ENCODE results near the gene ZCCHC7.
"Not testable (repeated sequence)": the region's sequence is repeated elsewhere in the genome, so short reads cannot be mapped to it uniquely, and the experiment has no call there.

Gene ZCCHC7

GRCh38 chr9:37120843-37121335, 515 bp downstream of the ZCCHC7 start:
- H3K9me3 ChIP-seq (ENCODE audit: insufficient read depth, low read depth, low read length); H3K36me3 ChIP-seq (ENCODE audit: insufficient read depth, low read length); H3K27me3 ChIP-seq (ENCODE audit: insufficient read depth, low read length); H3K4me1 ChIP-seq (ENCODE audit: insufficient read depth, low read length): not testable (repeated sequence)
- peak overlapping the region; percentile 87 for H3K27ac ChIP-seq (ENCODE audit: low read depth, low read length)
- peak overlapping the region; percentile 75 for H3K9ac ChIP-seq (ENCODE audit: low read depth, low read length)
- peak overlapping the region; percentile 73 for H3K4me3 ChIP-seq (ENCODE audit: low read length)
- under 1% methylated on average over 23 of the region's 23 CpGs for WGBS

- 91% methylated on average over 4 of the region's 4 CpGs for WGBS
- Histone ChIP-seq H3K9ac (ENCODE audit: low read depth, low read length) (no peak overlapping the region), H3K36me3 (ENCODE audit: insufficient read depth, low read length) (peaks cover 8% of the 10 kb centered on the region), H3K27me3 (ENCODE audit: insufficient read depth, low read length) (peaks cover 4% of the 10 kb centered on the region; the same call in 1 of the 2 replicates), H3K9me3 (ENCODE audit: insufficient read depth, low read depth, low read length) (peaks cover 5% of the 10 kb centered on the region; the same call in 1 of the 2 replicates), H3K27ac (ENCODE audit: low read depth, low read length) (no peak overlapping the region), H3K4me1 (ENCODE audit: insufficient read depth, low read length) (peaks cover 6% of the 10 kb centered on the region; the same call in 1 of the 2 replicates), H3K4me3 (ENCODE audit: low read length) (peak overlapping the region; percentile 73)
These were observed 1.5 kb downstream of the ZCCHC7 start for GRCh38 chr9:37121881-37122280.

- Histone ChIP-seq H3K36me3 (ENCODE audit: insufficient read depth, low read length) (peaks cover 39% of the 10 kb centered on the region), H3K4me1 (ENCODE audit: insufficient read depth, low read length) (peaks cover 6% of the 10 kb centered on the region; the same call in 1 of the 2 replicates), H3K9ac (ENCODE audit: low read depth, low read length) (no peak overlapping the region), H3K27ac (ENCODE audit: low read depth, low read length) (no peak overlapping the region), H3K4me3 (ENCODE audit: low read length) (no peak overlapping the region), H3K27me3 (ENCODE audit: insufficient read depth, low read length) (no peaks in the 10 kb centered on the region), H3K9me3 (ENCODE audit: insufficient read depth, low read depth, low read length) (no peaks in the 10 kb centered on the region)
- WGBS = 95% methylated on average over 6 of the region's 6 CpGs
These were observed 5.9 kb downstream of the ZCCHC7 start for GRCh38 chr9:37126214-37126788.

GRCh38 chr9:37127018-37127417, 6.6 kb downstream of the ZCCHC7 start:
- WGBS = 96% methylated on average over 3 of the region's 3 CpGs
- H3K4me3 ChIP-seq (ENCODE audit: low read length) = no peak overlapping the region
- H3K9ac ChIP-seq (ENCODE audit: low read depth, low read length) = no peak overlapping the region
- H3K27ac ChIP-seq (ENCODE audit: low read depth, low read length) = no peak overlapping the region
- no peaks in the 10 kb centered on the region for H3K9me3 ChIP-seq (ENCODE audit: insufficient read depth, low read depth, low read length)
- H3K4me1 ChIP-seq (ENCODE audit: insufficient read depth, low read length) = peaks cover 1% of the 10 kb centered on the region; the same call in 1 of the 2 replicates
- no peaks in the 10 kb centered on the region for H3K27me3 ChIP-seq (ENCODE audit: insufficient read depth, low read length)
- H3K36me3 ChIP-seq (ENCODE audit: insufficient read depth, low read length) = peaks cover 45% of the 10 kb centered on the region

- H3K4me3 ChIP-seq (ENCODE audit: low read length) = no peak overlapping the region
- H3K27me3 ChIP-seq (ENCODE audit: insufficient read depth, low read length) = no peaks in the 10 kb centered on the region
- no peak overlapping the region for H3K27ac ChIP-seq (ENCODE audit: low read depth, low read length)
- no peak overlapping the region for H3K9ac ChIP-seq (ENCODE audit: low read depth, low read length)
- H3K36me3 ChIP-seq (ENCODE audit: insufficient read depth, low read length) = peaks cover 52% of the 10 kb centered on the region
- H3K4me1 ChIP-seq (ENCODE audit: insufficient read depth, low read length) = no peaks in the 10 kb centered on the region
- 96% methylated on average over 3 of the region's 3 CpGs for WGBS
- no peaks in the 10 kb centered on the region for H3K9me3 ChIP-seq (ENCODE audit: insufficient read depth, low read depth, low read length)
These were observed 7.7 kb downstream of the ZCCHC7 start for GRCh38 chr9:37128051-37128450.

GRCh38 chr9:37134166-37134565, 13.8 kb downstream of the ZCCHC7 start:
- no peak overlapping the region for H3K9ac ChIP-seq (ENCODE audit: low read depth, low read length)
- no peak overlapping the region for H3K4me3 ChIP-seq (ENCODE audit: low read length)
- no peaks in the 10 kb centered on the region for H3K9me3 ChIP-seq (ENCODE audit: insufficient read depth, low read depth, low read length)
- no peaks in the 10 kb centered on the region for H3K27me3 ChIP-seq (ENCODE audit: insufficient read depth, low read length)
- H3K36me3 ChIP-seq (ENCODE audit: insufficient read depth, low read length) = peaks cover 33% of the 10 kb centered on the region
- H3K4me1 ChIP-seq (ENCODE audit: insufficient read depth, low read length) = peaks cover 18% of the 10 kb centered on the region
- WGBS = no CpG with 5 or more reads among the region's 1 CpG
- H3K27ac ChIP-seq (ENCODE audit: low read depth, low read length) = no peak overlapping the region

GRCh38 chr9:37141015-37141414, 20.6 kb downstream of the ZCCHC7 start:
- 62% methylated on average over 2 of the region's 2 CpGs for WGBS
- no peaks in the 10 kb centered on the region for H3K9me3 ChIP-seq (ENCODE audit: insufficient read depth, low read depth, low read length)
- no peak overlapping the region for H3K27ac ChIP-seq (ENCODE audit: low read depth, low read length)
- no peak overlapping the region for H3K9ac ChIP-seq (ENCODE audit: low read depth, low read length)
- H3K4me1 ChIP-seq (ENCODE audit: insufficient read depth, low read length) = peaks cover 55% of the 10 kb centered on the region
- peaks cover 9% of the 10 kb centered on the region for H3K36me3 ChIP-seq (ENCODE audit: insufficient read depth, low read length)
- H3K4me3 ChIP-seq (ENCODE audit: low read length) = no peak overlapping the region
- no peaks in the 10 kb centered on the region for H3K27me3 ChIP-seq (ENCODE audit: insufficient read depth, low read length)

- no peak overlapping the region for H3K9ac ChIP-seq (ENCODE audit: low read depth, low read length)
- H3K9me3 ChIP-seq (ENCODE audit: insufficient read depth, low read depth, low read length) = no peaks in the 10 kb centered on the region
- no peak overlapping the region for H3K27ac ChIP-seq (ENCODE audit: low read depth, low read length)
- 54% methylated on average over 2 of the region's 2 CpGs for WGBS
- no peak overlapping the region for H3K4me3 ChIP-seq (ENCODE audit: low read length)
- no peaks in the 10 kb centered on the region for H3K27me3 ChIP-seq (ENCODE audit: insufficient read depth, low read length)
- H3K4me1 ChIP-seq (ENCODE audit: insufficient read depth, low read length) = peaks cover 67% of the 10 kb centered on the region
- H3K36me3 ChIP-seq (ENCODE audit: insufficient read depth, low read length) = no peaks in the 10 kb centered on the region
These were observed 24.4 kb downstream of the ZCCHC7 start for GRCh38 chr9:37144762-37145161.

GRCh38 chr9:37146410-37146809, 26.0 kb downstream of the ZCCHC7 start:
- H3K36me3 ChIP-seq (ENCODE audit: insufficient read depth, low read length) = no peaks in the 10 kb centered on the region
- H3K4me3 ChIP-seq (ENCODE audit: low read length) = no peak overlapping the region
- WGBS = 63% methylated on average over 1 of the region's 2 CpGs
- no peaks in the 10 kb centered on the region for H3K27me3 ChIP-seq (ENCODE audit: insufficient read depth, low read length)
- no peaks in the 10 kb centered on the region for H3K9me3 ChIP-seq (ENCODE audit: insufficient read depth, low read depth, low read length)
- H3K4me1 ChIP-seq (ENCODE audit: insufficient read depth, low read length) = peaks cover 58% of the 10 kb centered on the region
- H3K27ac ChIP-seq (ENCODE audit: low read depth, low read length) = no peak overlapping the region
- H3K9ac ChIP-seq (ENCODE audit: low read depth, low read length) = no peak overlapping the region

GRCh38 chr9:37148181-37148580, 27.8 kb downstream of the ZCCHC7 start:
- no peaks in the 10 kb centered on the region for H3K9me3 ChIP-seq (ENCODE audit: insufficient read depth, low read depth, low read length)
- WGBS = 91% methylated on average over 2 of the region's 2 CpGs

GRCh38 chr9:37149666-37150308, 29.4 kb downstream of the ZCCHC7 start:
- no peaks in the 10 kb centered on the region for H3K9me3 ChIP-seq (ENCODE audit: insufficient read depth, low read depth, low read length)
- H3K9ac ChIP-seq (ENCODE audit: low read depth, low read length) = no peak overlapping the region
- H3K36me3 ChIP-seq (ENCODE audit: insufficient read depth, low read length) = peaks cover 12% of the 10 kb centered on the region; the same call in 1 of the 2 replicates
- WGBS = 32% methylated on average over 2 of the region's 4 CpGs
- no peak overlapping the region for H3K4me3 ChIP-seq (ENCODE audit: low read length)
- peaks cover 35% of the 10 kb centered on the region for H3K4me1 ChIP-seq (ENCODE audit: insufficient read depth, low read length)
- H3K27me3 ChIP-seq (ENCODE audit: insufficient read depth, low read length) = no peaks in the 10 kb centered on the region
- H3K27ac ChIP-seq (ENCODE audit: low read depth, low read length) = peak overlapping the region; percentile 5; the same call in 1 of the 2 replicates

More at GRCh38 chr9:37148181-37148580, 27.8 kb downstream of the ZCCHC7 start:
- H3K9ac ChIP-seq (ENCODE audit: low read depth, low read length) = no peak overlapping the region
- H3K36me3 ChIP-seq (ENCODE audit: insufficient read depth, low read length) = 0 out of 2 replicates have a peak, but pooled peaks cover 5% of the 10 kb centered on the region
- H3K4me3 ChIP-seq (ENCODE audit: low read length) = no peak overlapping the region
- H3K27ac ChIP-seq (ENCODE audit: low read depth, low read length) = no peak overlapping the region
- H3K27me3 ChIP-seq (ENCODE audit: insufficient read depth, low read length) = no peaks in the 10 kb centered on the region
- H3K4me1 ChIP-seq (ENCODE audit: insufficient read depth, low read length) = peaks cover 45% of the 10 kb centered on the region
